IPS DF 4.7 (cell line): Measurements from ENCODE around the gene NRG3.

ENCODE experiments used
- DNase-seq: peaks from one replicate; pipeline ENCODE4 v3.0.0-alpha.2; 2013; ENCODE audit warnings: low spot score; ENCODE audit errors: extremely low read depth

NRG3 gene

GRCh38 chr10:82778908-82779307 lies 903.9 kb downstream of the NRG3 start:
- no peak for DNase-seq

- no peak for DNase-seq
Observed at GRCh38 chr10:82796510-82796909, 921.5 kb downstream of the NRG3 start.

- DNase-seq: no peak
Observed at GRCh38 chr10:82801289-82801688, 926.3 kb downstream of the NRG3 start.

GRCh38 chr10:82811621-82812020 lies 936.6 kb downstream of the NRG3 start:
- DNase-seq: peak; percentile 22

- no peak for DNase-seq
Observed at GRCh38 chr10:82813856-82814255, 938.9 kb downstream of the NRG3 start.

GRCh38 chr10:82814635-82815034 lies 939.6 kb downstream of the NRG3 start:
- DNase-seq: no peak

GRCh38 chr10:82815680-82816079 lies 940.7 kb downstream of the NRG3 start:
- DNase-seq: no peak

GRCh38 chr10:82817676-82818422 lies 942.9 kb downstream of the NRG3 start:
- DNase-seq: no peak

GRCh38 chr10:82821043-82821442 lies 946.0 kb downstream of the NRG3 start:
- DNase-seq: no peak

- DNase-seq: no peak
Observed at GRCh38 chr10:82826132-82826531, 951.1 kb downstream of the NRG3 start.

GRCh38 chr10:82827901-82828300 lies 952.9 kb downstream of the NRG3 start:
- DNase-seq: no peak

- DNase-seq: no peak
Observed at GRCh38 chr10:82847242-82847641, 972.2 kb downstream of the NRG3 start.

GRCh38 chr10:82850191-82850590 lies 975.2 kb downstream of the NRG3 start:
- DNase-seq: no peak

GRCh38 chr10:82856957-82857613 lies 982.1 kb downstream of the NRG3 start:
- DNase-seq: no peak

- no peak for DNase-seq
Observed at GRCh38 chr10:82861889-82862288, 986.9 kb downstream of the NRG3 start.

- DNase-seq: no peak
Observed at GRCh38 chr10:82865366-82865765, 990.4 kb downstream of the NRG3 start.

- DNase-seq: no peak
Observed at GRCh38 chr10:82866424-82867020, 991.5 kb downstream of the NRG3 start.

- DNase-seq: no peak
Observed at GRCh38 chr10:82867056-82867455, 992.1 kb downstream of the NRG3 start.

- DNase-seq: no peak
Observed at GRCh38 chr10:82874671-82875070, 999.7 kb downstream of the NRG3 start.

- no peak for DNase-seq
Observed at GRCh38 chr10:82880776-82881290, 1005.8 kb downstream of the NRG3 start.

- no peak for DNase-seq
Observed at GRCh38 chr10:82882722-82883121, 1007.7 kb downstream of the NRG3 start.

- no peak for DNase-seq
Observed at GRCh38 chr10:82883603-82884002, 1008.6 kb downstream of the NRG3 start.
